Cardiac fibroblast (primary cell): ENCODE results near the gene PRIM2.
A peak's percentile ranks its signal among the peaks of the same experiment; 100 is the strongest.
"Not testable (repeated sequence)": the region's sequence is repeated elsewhere in the genome, so short reads cannot be mapped to it uniquely, and the experiment has no call there.

Experiments used
- DNase-seq, 2 donors: peaks; one replicate each; pipeline versions ENCODE4 v3.0.0 to v3.0.0-alpha.2; 2010; ENCODE audit warnings: low read depth in 2 of 2
- H3K4me3 ChIP-seq, 2 donors: replicated peaks in 1 of 2; 1 replicate in 1 of 2; 2 replicates in 1 of 2; pipeline ENCODE4 v1.5.1; 2011; ENCODE audit warnings: low read depth in 2 of 2, low read length in 2 of 2, mild to moderate bottlenecking in 2 of 2, moderate library complexity in 1 of 2
- TF ChIP-seq, protein P1 (sequence below): IDR thresholded peaks from one replicate; pipeline ENCODE4 v1.5.1; 2011; ENCODE audit warnings: low read depth, mild to moderate bottlenecking, low read length, inconsistent platforms

Gene PRIM2

DNA sequence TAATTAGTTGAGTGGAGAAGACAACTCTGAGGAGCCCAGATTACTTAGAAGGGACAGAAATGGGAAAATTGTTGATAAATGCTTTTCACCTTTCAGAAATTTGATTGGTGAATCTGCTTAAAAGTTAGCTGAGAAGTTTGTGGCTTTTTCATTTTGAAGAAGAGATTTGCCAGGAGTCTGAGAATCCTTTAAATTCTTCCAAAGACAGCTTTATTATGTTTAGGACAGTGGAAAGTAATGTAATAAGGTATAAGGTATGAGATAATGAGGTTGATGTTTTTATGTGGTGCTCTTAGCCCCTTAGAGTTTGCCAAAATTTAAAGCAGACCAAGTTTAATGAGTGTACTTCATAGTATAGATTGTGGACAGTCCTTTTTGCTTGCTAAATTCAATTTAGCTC is 42.3 kb downstream of the PRIM2 start:
- H3K4me3 ChIP-seq, DNase-seq: not testable (repeated sequence)

- H3K4me3 ChIP-seq = not testable (repeated sequence)
- DNase-seq = peak; percentile 49 to 66
These were observed 44.9 kb downstream of the PRIM2 start for GRCh38 chr6:57362340-57362739.

DNA sequence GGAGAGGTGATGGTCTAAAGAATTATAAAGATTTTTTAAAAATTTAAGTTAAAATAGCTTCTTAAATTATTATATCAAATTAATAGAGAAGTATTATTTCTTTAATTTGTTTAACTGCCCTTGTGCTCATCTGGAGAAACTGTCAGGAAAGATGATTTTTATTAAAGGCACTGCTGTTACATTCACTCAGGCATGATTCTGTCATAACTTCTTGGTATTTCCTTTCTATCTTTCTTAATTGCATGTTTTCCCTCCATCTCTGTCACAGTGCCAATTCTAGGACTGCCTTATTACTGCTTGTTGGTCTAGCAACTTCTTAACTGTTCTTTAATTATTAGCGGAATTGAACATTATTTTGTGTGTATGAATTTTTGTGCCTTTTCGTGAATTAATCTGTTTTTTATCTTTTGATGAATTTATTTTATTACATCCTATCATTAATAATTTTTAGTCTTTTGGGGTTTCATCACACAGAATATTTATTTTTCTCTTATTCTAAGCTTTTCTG is 47.7 kb downstream of the PRIM2 start:
- peak; percentile 57 to 67 for DNase-seq

GRCh38 chr6:57368965-57369731 is 51.7 kb downstream of the PRIM2 start:
- H3K4me3 ChIP-seq = not testable (repeated sequence)
- peak in 1 of 2 donors; percentile 11 for DNase-seq

More for the DNA sequence above, 47.7 kb downstream of the PRIM2 start:
- H3K4me3 ChIP-seq = not testable (repeated sequence)

DNA sequence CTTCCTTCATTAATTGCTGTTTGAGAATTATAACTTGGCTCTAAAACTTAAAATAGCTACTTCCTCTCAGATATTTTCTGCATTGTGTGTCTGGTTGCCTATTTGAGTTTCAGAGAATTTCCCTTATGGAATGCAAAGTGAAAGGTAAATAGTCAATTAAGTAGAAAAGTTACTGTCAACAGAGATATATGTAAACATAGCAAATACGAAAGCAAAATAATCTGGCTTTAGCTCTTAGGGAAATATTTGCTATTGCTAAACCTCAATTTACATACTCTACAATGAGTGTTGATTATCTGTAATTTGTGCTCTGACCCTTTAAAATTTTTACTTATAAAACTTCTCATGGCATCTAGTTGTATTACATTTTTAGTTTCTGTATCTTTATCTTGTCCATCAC is 54.3 kb downstream of the PRIM2 start:
- not testable (repeated sequence) for DNase-seq, H3K4me3 ChIP-seq

DNA sequence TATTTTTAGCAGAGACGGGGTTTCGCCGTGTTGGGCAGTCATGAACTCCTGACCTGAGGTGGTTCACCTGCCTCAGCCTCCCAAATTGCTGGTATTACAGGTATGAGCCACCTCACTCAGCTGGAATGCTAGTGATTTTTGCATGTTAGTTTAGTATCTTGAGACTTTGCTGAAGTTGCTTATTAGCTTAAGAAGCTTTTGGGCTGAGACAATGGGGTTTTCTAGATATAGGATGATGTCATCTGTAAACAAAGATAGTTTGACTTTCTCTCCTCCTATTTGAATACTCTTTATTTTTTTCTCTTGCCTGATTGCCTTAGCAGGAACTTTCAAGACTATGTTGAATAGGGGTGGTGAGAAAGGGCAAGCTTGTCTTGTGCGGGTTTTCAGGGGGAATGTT is 57.3 kb downstream of the PRIM2 start:
- DNase-seq = peak in 1 of 2 donors; percentile 28
- not testable (repeated sequence) for H3K4me3 ChIP-seq

DNA sequence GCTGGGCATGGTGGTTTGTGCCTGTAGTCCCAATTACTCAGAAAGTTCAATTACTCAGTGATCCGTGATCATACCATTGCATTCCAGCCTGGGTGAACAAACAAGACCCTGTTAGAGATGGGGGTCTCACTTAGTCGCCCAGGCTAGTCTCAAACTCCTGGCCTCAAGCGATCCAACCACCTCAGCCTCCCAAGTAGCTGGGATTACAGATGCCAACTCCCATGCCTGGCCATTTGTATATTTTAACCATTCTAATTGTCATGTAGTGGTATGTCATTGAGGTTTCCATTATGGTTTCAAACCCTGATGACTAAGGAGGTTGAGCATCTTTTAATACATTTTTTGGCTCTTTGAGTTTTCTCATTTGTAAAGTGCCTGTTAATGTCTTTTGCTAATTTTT is 58.7 kb downstream of the PRIM2 start:
- DNase-seq, H3K4me3 ChIP-seq: not testable (repeated sequence)

GRCh38 chr6:57389038-57389592 is 71.7 kb downstream of the PRIM2 start:
- not testable (repeated sequence) for DNase-seq, H3K4me3 ChIP-seq

DNA sequence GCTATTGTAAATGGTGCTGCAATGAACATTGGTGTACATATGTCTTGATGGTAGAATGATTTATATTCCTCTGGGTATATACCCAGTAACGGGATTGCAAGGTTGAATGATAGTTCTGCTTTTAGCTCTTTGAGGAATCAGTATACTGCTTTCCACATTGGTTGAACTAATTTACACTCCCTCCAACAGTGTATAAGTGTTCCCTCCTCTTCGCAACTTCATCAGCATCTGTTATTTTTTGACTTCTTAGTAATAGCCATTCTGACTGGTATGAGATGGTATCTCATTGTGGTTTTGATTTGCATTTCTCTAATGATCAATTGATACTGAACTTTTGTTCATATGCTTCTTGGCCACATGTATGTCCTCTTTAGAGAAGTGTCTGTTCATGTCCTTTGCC is 73.4 kb downstream of the PRIM2 start:
- DNase-seq, H3K4me3 ChIP-seq: not testable (repeated sequence)

DNA sequence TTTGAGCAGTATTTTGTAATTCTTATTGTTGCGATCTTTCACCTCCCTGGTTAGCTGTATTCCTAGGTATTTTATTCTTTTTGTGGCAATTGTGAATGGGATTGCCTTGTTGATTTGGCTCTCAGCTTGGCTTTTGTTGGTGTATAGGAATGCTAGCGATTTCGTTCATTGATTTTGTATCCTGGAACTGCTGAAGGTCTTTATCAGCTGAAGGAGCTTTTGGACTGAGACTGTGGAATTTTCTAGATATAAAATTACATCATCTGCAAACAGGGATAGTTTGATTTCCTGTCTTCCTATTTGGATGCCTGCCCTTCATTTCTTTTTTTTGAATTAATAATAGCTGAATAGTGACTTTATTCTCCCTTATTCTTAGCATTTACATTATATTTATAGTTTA is 74.6 kb downstream of the PRIM2 start:
- DNase-seq = peak in 1 of 2 donors; percentile 0
- not testable (repeated sequence) for H3K4me3 ChIP-seq

- H3K4me3 ChIP-seq, DNase-seq: not testable (repeated sequence)
These were observed 101.9 kb downstream of the PRIM2 start for GRCh38 chr6:57419341-57419740.

GRCh38 chr6:57421503-57421902 is 104.1 kb downstream of the PRIM2 start:
- TF ChIP-seq, protein P1, sequence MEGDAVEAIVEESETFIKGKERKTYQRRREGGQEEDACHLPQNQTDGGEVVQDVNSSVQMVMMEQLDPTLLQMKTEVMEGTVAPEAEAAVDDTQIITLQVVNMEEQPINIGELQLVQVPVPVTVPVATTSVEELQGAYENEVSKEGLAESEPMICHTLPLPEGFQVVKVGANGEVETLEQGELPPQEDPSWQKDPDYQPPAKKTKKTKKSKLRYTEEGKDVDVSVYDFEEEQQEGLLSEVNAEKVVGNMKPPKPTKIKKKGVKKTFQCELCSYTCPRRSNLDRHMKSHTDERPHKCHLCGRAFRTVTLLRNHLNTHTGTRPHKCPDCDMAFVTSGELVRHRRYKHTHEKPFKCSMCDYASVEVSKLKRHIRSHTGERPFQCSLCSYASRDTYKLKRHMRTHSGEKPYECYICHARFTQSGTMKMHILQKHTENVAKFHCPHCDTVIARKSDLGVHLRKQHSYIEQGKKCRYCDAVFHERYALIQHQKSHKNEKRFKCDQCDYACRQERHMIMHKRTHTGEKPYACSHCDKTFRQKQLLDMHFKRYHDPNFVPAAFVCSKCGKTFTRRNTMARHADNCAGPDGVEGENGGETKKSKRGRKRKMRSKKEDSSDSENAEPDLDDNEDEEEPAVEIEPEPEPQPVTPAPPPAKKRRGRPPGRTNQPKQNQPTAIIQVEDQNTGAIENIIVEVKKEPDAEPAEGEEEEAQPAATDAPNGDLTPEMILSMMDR = no peak
- DNase-seq = no peak
- no peak overlapping the region for H3K4me3 ChIP-seq

GRCh38 chr6:57423468-57423867 is 106.0 kb downstream of the PRIM2 start:
- no peak overlapping the region for H3K4me3 ChIP-seq
- no peak for DNase-seq
- TF ChIP-seq, protein P1 = no peak

GRCh38 chr6:57431742-57432141 is 114.3 kb downstream of the PRIM2 start:
- DNase-seq = peak in 1 of 2 donors; percentile 18
- H3K4me3 ChIP-seq = not testable (repeated sequence)
